Measurements from ENCODE around the gene ADGRD1.

The ADGRD1 gene

GRCh38 chr12:131007031-131007739 is 53.5 kb downstream of the ADGRD1 start:
- DNase-seq (ENCODE audit: low read depth in 2 of 2), result no peak

GRCh38 chr12:131007740-131008117 is 54.0 kb downstream of the ADGRD1 start:
- no peak for DNase-seq (ENCODE audit: low read depth in 2 of 2)

DNA sequence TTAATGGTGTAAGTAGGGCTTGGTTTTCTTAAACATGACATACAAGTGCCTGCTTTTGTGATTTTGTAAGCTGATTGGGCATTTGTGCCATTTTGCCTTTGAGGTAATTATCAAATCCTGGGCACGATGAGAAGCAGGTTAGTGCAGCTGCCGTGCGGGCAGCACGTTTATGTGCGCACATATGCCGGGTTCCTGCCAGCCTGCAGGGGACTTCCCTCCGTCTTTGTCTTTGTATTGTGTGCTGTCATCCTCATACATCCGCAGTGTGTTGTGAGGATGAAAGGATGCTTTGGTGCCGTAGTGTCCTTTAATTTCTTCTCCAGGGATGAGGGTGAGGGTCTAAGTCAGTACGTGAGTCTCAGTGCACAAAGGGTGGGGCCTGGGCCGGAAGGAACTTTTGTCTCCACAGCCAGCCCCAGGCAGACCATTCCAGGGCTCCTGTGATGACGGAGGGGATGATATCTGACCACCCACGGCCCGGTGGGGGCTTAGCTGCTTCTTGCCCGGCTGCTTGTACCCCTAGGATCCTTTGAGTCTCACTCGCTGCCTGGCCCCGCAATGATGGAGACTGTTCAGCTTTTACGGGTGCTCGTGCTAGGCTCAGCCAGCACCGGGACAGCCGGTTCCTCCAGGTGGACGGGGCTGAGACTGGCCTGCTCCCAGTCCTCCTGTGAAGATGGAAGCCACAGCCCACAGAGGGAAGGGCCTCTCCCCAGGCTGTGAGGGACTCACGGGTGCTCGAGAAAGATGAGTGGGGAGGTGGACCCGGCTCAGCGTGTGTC is 54.6 kb downstream of the ADGRD1 start:
- DNase-seq (ENCODE audit: low read depth in 2 of 2), result no peak

GRCh38 chr12:131008913-131009270 is 55.2 kb downstream of the ADGRD1 start:
- DNase-seq (ENCODE audit: low read depth in 2 of 2), result no peak

DNA sequence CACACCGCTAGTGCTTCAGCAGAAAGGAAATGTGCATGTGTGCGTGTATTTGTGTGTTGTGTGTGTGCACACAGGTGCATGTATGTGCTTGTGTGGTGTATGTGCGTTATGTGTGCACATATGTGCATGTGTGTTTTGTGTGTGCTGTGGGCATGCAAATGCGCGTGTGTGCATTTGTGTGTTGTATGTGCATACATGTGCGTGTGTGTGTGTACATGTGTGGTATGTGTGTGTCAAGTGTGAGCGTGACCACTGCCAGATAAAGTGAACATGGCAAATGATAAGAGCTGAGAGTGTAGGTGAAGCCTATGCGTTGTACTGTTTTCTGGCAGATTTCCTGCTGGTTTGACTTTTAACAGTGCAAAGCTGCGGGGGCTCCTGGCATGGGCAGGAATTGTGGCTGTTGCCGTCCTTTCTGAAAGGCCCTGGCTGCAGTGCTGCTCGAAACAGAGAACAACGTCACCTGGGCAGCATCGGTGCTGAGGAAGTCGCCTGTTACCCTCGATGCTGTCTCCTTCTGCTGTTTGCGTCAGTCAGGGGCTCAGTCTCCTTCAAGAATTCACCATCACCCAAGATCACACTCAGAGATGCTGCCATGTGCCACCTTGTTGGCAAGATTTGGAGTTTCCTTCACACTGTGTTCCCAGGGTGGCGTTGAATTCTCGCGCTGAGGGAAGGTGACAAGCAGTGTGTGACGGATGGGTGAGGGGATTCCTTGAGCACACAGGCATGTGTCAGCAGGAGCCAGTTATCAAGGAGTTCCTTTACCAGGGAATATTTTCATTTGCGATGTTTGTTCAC is 56.1 kb downstream of the ADGRD1 start:
- DNase-seq (ENCODE audit: low read depth in 2 of 2), result no peak

- no peak for DNase-seq (ENCODE audit: low read depth in 2 of 2)
Measured at GRCh38 chr12:131010396-131011131, 56.9 kb downstream of the ADGRD1 start.

DNA sequence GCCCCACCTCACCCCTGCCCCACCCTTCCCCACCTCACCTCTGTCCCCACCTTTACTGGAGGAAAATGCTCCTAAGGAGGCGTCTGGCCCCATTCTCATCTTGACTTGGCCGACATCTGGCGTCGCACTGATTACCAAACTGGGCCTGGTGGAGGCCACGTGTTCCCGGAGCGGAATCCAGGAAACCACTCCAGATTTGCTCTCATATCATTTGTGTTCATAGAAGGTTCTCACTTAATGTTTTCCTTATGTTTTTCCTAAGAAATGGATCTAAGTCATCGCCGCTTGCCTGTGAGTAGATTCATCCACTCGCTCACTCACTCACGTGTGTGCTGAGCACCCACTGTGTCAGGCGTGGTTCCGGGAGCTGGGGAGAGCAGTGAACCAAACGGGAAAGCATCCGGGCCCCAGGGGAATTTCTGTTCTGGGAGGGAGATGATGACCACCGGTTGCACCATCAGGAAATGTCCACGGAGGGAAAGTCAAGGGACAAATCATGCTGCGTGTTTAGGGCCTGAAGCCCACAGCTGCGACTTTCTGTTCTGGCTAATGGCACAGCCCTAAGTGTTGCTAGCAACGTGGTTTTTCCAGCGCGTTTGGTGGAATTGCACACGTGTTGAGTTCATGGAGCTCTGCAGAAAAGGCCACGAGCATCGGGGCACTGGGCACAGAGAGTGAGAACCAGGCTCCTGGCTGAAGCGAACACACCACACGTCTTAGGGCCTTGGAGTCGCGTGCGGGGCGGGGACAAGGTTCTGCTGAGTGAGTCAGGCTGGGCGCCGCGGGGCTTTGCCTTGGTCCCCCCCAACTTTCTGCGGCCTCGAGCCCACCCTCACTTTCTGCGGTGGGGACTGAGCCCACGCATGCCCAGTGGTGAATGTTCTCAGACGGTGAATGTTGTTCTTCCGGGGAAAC is 57.7 kb downstream of the ADGRD1 start:
- DNase-seq (ENCODE audit: low read depth in 2 of 2), result no peak

DNA sequence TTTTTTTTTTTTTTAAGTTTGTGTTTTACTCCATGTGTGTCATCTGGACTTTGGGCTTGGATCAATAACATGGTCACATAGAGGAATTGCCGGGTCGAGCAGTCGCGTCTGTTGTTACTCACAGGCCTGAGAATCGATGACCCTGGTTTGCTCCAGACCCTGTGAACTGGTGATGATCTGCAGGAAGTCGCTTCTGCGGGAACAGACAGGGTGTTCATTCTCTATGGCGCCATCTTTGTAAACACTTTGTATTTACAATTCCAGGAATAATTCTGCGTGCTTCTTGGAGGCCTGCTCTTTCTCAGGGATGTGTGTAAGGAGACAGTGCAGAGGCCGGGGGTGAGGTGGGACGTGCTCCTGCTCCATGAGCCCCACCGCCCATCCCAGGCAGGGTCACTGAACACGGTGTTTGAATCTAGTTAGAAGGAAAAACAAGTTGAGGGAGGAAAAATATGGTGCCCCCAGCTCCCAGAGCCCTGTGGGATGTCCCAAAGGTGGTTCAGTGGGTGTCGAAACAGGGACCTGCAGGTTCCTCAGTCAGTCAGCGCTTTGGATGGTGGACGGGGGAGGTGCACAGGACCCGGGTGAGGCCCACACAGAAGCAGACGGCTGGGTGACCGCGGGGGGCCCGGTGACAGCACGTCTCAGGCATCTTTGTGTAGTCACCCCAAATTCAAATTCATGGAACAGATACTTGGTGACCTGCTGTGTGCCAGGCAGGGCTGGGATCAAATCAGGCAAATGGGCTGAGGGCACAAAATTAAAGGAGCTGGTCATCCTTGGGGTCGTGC is 58.8 kb downstream of the ADGRD1 start:
- DNase-seq (ENCODE audit: low read depth in 2 of 2), result no peak

GRCh38 chr12:131013118-131013517 is 59.4 kb downstream of the ADGRD1 start:
- DNase-seq (ENCODE audit: low read depth in 2 of 2), result no peak

DNA sequence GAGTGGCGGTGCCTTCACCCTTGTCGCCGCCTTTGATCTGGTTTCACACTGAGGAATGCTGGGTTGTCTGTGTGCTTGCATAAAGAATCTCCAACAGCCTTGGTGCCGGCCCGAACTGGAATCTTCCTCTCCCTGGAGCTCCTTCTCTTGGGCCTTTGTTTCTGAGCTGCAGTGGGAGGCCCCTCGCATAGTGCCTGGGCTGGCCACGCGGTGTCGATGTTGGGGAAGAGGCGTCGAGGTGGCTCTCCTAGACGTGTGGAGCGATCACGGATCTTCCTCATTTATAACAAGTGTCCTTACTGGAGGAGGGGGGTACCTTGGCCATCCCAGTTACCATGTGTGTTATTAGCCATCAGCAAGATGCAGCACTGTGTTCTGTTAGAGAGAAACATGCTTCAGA is 60.6 kb downstream of the ADGRD1 start:
- no peak for DNase-seq (ENCODE audit: low read depth in 2 of 2)

DNA sequence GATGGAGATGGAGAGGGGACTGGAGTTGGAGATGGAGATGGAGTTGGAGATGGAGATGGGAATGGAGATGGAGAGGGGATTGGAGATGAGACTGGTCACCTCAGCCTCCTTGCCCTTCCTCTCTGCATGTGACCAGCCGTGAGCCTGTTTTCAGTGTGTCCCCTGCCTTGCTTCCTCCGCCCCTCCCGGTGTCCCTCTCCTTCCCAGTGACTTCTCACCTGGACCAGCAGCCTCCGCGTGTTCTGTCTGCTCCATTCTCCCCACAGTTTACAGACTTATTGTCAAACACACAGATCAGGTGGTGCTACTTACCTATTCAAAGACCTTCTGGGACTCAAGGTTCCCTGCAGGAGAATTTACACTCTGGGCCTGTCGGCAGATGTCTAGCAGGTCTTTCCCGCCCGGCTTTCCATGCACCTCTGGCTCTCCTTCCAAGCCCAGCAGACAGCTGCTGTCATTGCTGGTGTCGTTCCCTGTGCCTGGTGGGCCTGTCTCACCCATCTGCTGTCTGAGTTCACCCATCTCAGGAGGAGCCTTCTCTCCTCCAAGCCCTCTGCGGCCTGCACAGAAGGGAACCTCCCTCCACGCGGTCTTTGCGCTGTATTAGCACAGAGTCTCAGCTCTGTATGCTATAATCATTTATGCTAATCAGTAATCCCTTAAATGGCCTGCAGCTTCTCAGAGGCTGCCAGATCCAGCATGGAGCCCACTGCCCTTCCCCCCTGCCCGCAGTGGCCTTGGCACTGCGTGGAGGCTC is 62.1 kb downstream of the ADGRD1 start:
- no peak for DNase-seq (ENCODE audit: low read depth in 2 of 2)

- no peak for DNase-seq (ENCODE audit: low read depth in 2 of 2)
Measured at GRCh38 chr12:131017477-131017991, 63.8 kb downstream of the ADGRD1 start.

DNA sequence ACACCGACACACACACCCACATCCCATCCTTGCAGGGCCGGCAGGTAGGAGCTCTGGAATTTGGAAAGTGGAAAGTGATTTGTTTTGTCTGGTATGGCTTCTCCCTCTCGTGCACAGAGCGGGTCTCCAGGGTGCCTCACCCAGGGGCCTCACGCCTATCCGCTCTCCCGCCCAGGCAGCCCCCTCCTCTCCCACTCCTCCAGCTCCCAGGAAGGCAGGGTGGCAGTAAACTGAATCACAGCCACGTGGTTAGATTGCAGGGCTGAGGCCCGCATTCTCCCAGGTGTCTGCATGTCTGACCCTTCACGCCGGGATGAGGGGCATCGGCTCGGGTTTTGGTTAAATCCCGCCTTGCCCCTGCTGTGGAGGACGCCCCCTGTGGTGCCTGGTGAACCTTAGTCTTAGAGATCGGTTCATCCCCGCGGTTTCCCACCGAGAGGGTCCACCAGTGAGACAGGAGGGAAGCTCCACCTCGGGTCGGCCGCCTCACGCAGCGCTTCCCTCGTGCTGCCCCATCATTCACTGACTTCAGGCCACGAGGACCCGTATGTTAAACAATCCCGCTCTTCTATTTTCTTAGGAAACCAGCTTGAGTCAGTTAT is 64.4 kb downstream of the ADGRD1 start:
- no peak for DNase-seq (ENCODE audit: low read depth in 2 of 2)

DNA sequence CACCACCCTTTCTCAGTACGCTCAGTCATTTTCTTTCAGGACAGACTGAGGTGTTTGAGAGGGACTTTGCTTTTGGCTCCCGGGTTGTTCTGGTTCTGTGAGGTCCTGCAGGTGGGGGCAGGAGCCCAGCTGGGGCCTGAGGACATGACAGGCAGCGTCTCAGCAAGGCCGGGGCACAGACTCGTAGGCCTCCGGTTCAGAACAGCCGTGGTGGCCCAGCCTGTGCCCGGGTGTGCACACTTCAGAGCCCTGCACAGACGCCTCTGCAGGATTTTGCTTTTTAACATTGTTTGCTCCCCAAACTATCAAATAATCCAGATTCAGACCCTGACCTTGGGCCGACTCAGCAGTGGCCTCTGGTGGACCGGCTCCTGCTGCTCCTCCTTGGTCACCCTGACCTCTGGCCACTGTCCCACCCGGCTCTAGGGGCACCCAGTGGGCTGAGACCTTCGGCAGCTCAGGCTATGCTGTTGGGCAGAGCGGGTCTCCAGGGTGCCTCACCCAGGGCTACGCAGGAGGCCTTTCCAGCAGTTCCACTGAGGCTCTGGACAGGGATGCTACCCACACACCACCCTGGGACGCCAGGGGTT is 65.2 kb downstream of the ADGRD1 start:
- DNase-seq (ENCODE audit: low read depth in 2 of 2), result no peak

DNA sequence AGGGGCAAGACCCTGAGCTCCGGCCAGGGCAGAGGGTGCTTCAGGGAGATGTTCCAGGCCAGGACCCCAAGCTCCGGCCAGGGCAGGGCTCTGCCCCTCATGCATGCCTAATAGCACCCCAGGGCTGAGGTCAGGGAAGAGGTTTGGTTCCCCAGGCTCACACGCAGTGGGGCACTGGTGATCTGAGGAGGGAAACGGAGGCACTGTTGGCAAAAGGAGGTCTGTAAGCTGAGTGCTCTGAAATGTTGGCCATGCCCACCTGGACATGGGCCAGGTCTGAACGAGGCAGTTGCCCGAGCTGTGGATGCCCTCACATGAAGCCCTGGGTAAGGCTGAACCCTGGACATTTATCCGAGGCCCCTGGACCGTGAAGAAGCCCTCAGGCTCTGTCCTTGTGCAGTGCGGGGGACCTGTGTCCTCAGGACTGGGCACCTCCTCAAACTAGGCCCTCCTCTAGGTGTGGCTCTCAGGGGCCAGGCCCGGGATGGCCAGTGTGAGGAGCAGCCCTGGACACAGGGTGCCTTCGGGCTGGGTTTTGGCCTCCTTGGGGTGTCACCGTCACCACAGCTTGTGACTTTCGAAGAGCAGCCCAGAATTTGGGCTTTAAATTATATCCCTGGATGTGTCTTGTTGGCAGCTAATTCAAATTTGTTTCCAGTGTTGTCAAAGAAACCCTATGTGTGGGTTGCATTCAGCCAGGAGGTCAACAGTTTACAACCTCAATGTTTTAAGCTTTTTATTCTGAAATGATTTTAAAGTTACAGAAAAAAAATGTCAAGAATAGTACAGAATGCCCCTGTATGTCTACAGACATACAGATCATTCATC is 66.8 kb downstream of the ADGRD1 start:
- no peak for DNase-seq (ENCODE audit: low read depth in 2 of 2)

- no peak for DNase-seq (ENCODE audit: low read depth in 2 of 2)
Measured at GRCh38 chr12:131021154-131021541, 67.4 kb downstream of the ADGRD1 start.

GRCh38 chr12:131024026-131024425 is 70.3 kb downstream of the ADGRD1 start:
- no peak for DNase-seq (ENCODE audit: low read depth in 2 of 2)

All from activated CD8-positive, alpha-beta memory T cell treated with anti-CD3 and anti-CD28 coated beads for 4 hours (primary cell).